ENCODE measurements around the gene UCK1.

Gene UCK1

GRCh38 chr9:131578731-131579504 is 47.9 kb upstream of the UCK1 start:
- TF ChIP-seq CTCF (IDR thresholded peaks at IDR 0.05; ENCODE audit: insufficient read depth, low read length) = no peak
- TF ChIP-seq SPI1 (IDR thresholded peaks at IDR 0.05; ENCODE audit: borderline replicate concordance, low read depth) = no peak; the same call in 1 of the 2 replicates
- TF ChIP-seq POLR2AphosphoS5 (IDR thresholded peaks at IDR 0.05; ENCODE audit: low read depth) = 0 out of 2 replicates have a peak, but pooled peaks have one; percentile 9
- TF ChIP-seq GABPA (IDR thresholded peaks at IDR 0.05; ENCODE audit: low read depth) = no peak

GRCh38 chr9:131578021-131578420 is 47.0 kb upstream of the UCK1 start:
- TF ChIP-seq SPI1 (IDR thresholded peaks at IDR 0.05; ENCODE audit: borderline replicate concordance, low read depth) = no peak
- TF ChIP-seq POLR2AphosphoS5 (IDR thresholded peaks at IDR 0.05; ENCODE audit: low read depth) = no peak
- no peak for TF ChIP-seq GABPA (IDR thresholded peaks at IDR 0.05; ENCODE audit: low read depth)
- TF ChIP-seq REST (IDR thresholded peaks at IDR 0.05; ENCODE audit: insufficient replicate concordance, low read depth) = no peak
- TF ChIP-seq CTCF (IDR thresholded peaks at IDR 0.05; ENCODE audit: insufficient read depth, low read length) = no peak
- Histone ChIP-seq H3K27me3 (ENCODE audit: insufficient read depth, poor library complexity, severe bottlenecking) (no peaks in the 10 kb centered on the region), H3K4me3 (replicated peaks; ENCODE audit: insufficient read depth, low read length) (no peak overlapping the region), H3K27ac (replicated peaks) (no peak overlapping the region)
- DNase-seq (ENCODE audit: low read depth in 1 of 2, low spot score in 1 of 2) = no peak

More at GRCh38 chr9:131578731-131579504, 47.9 kb upstream of the UCK1 start:
- no peak for DNase-seq (ENCODE audit: low read depth in 1 of 2, low spot score in 1 of 2)
- Histone ChIP-seq H3K27ac (replicated peaks) (peak overlapping the region; percentile 37; the same call in 1 of the 2 replicates), H3K4me3 (replicated peaks; ENCODE audit: insufficient read depth, low read length) (no peak overlapping the region), H3K27me3 (ENCODE audit: insufficient read depth, poor library complexity, severe bottlenecking) (no peaks in the 10 kb centered on the region)

- Histone ChIP-seq H3K27me3 (ENCODE audit: insufficient read depth, poor library complexity, severe bottlenecking) (no peaks in the 10 kb centered on the region), H3K27ac (replicated peaks) (no peak overlapping the region), H3K4me3 (replicated peaks; ENCODE audit: insufficient read depth, low read length) (no peak overlapping the region)
- DNase-seq (ENCODE audit: low read depth in 1 of 2, low spot score in 1 of 2) = no peak
- TF ChIP-seq CTCF (IDR thresholded peaks at IDR 0.05; ENCODE audit: insufficient read depth, low read length) (no peak), REST (IDR thresholded peaks at IDR 0.05; ENCODE audit: insufficient replicate concordance, low read depth) (no peak), SPI1 (IDR thresholded peaks at IDR 0.05; ENCODE audit: borderline replicate concordance, low read depth) (no peak), POLR2AphosphoS5 (IDR thresholded peaks at IDR 0.05; ENCODE audit: low read depth) (no peak), GABPA (IDR thresholded peaks at IDR 0.05; ENCODE audit: low read depth) (no peak)
These were observed 46.2 kb upstream of the UCK1 start for GRCh38 chr9:131577005-131578000.
